H1 (cell line): Measurements from ENCODE around the gene ZNF473. TPM values are rescaled to one million over a fixed set of nuclear protein-coding genes. Genes with fewer than 3 reads are reported as not detected.

Source experiments
- CTCF ChIA-PET: fragments of 300-600 bp; sonication (Branson Sonifier 250); formaldehyde crosslinking; loops from one replicate; lab custom pipeline; 2021; ENCODE audit not compliant: partially characterized antibody; lab: Charles Lee
- POLR2A ChIA-PET: fragments of 300-600 bp; sonication (Branson Sonifier 250); formaldehyde crosslinking; loops from one replicate; lab custom pipeline; 2021; ENCODE audit warnings: inconsistent platforms; ENCODE audit not compliant: partially characterized antibody; lab: Charles Lee
- DNase-seq, 2 experiments: peaks; one replicate each; pipeline versions ENCODE4 v3.0.0 to v3.0.0-alpha.2; 2010 to 2022; ENCODE audit warnings: low spot score in 2 of 2, low read depth in 1 of 2, mixed read lengths in 1 of 2
- FAIRE-seq: peaks from 2 replicates; lab custom pipeline; 2011; peaks lifted over from hg19 to GRCh38; lab: Jason Lieb, UNC
- H2AFZ ChIP-seq: 2 replicates; pipeline ENCODE4 v1.8.1; 2012; ENCODE audit warnings: low read length, inconsistent platforms
- H2AK5ac ChIP-seq: 2 replicates; pipeline ENCODE4 v1.6.1; 2013; ENCODE audit warnings: low read depth, low read length
- H2BK120ac ChIP-seq: replicated peaks from 2 replicates; pipeline ENCODE3; 2013; ENCODE audit warnings: low read depth, low read length, inconsistent platforms
- H2BK12ac ChIP-seq: 2 replicates; pipeline ENCODE4 v1.6.1; 2013; ENCODE audit warnings: low read depth, low read length
- H2BK15ac ChIP-seq: 2 replicates; pipeline ENCODE4 v1.6.1; 2013; ENCODE audit warnings: low read length
- H2BK20ac ChIP-seq: 2 replicates; pipeline ENCODE4 v1.6.1; 2013; ENCODE audit warnings: low read length
- H2BK5ac ChIP-seq: 2 replicates; pipeline ENCODE4 v1.6.1; 2013; ENCODE audit warnings: low read depth, low read length
- H3K14ac ChIP-seq: 2 replicates; pipeline ENCODE4 v1.6.1; 2013; ENCODE audit warnings: inconsistent platforms; ENCODE audit not compliant: insufficient read length
- H3K18ac ChIP-seq: 2 replicates; pipeline ENCODE4 v1.6.1; 2013; ENCODE audit warnings: low read length; ENCODE audit errors: extremely low read depth
- H3K23ac ChIP-seq: 2 replicates; pipeline ENCODE4 v1.6.1; 2013; ENCODE audit warnings: inconsistent platforms; ENCODE audit not compliant: insufficient read length
- H3K23me2 ChIP-seq: 2 replicates; pipeline ENCODE4 v1.6.1; 2013; ENCODE audit warnings: low read depth, low read length
- H3K27ac ChIP-seq: 2 replicates; pipeline ENCODE4 v1.6.1; 2011; ENCODE audit warnings: low read depth, low read length, inconsistent platforms
- H3K27me3 ChIP-seq, 4 experiments: replicated peaks in 1 of 4; 1 replicate in 1 of 4; 2 replicates in 3 of 4; pipeline versions ENCODE4 v1.6.1 to v1.8.1; 2011 to 2013; ENCODE audit warnings: low read length in 3 of 4, mild to moderate bottlenecking in 3 of 4, inconsistent platforms in 2 of 4, mixed read lengths in 2 of 4, moderate library complexity in 1 of 4; ENCODE audit not compliant: control insufficient read depth in 3 of 4, insufficient read depth in 3 of 4; ENCODE audit errors: extremely low read depth in 1 of 4
- H3K36me3 ChIP-seq, 4 experiments: 2 replicates each; pipeline versions ENCODE4 v1.6.1 to v1.8.1; 2011 to 2013; ENCODE audit warnings: mild to moderate bottlenecking in 4 of 4, low read length in 3 of 4, moderate library complexity in 2 of 4, control low read depth in 1 of 4, inconsistent platforms in 1 of 4; ENCODE audit not compliant: insufficient read depth in 4 of 4, control insufficient read depth in 2 of 4
- H3K4ac ChIP-seq: replicated peaks from 2 replicates; pipeline ENCODE3; 2013; ENCODE audit warnings: low read length, low read depth, mixed read lengths, inconsistent platforms; ENCODE audit not compliant: insufficient read length
- H3K4me1 ChIP-seq, 4 experiments: replicated peaks in 1 of 4; 1 replicate in 1 of 4; 2 replicates in 3 of 4; pipeline versions ENCODE4 v1.6.1 to v1.8.1; 2011 to 2013; ENCODE audit warnings: low read length in 3 of 4, inconsistent platforms in 2 of 4, mixed read lengths in 1 of 4; ENCODE audit not compliant: insufficient read depth in 4 of 4, control insufficient read depth in 3 of 4
- H3K4me2 ChIP-seq, 2 experiments: 2 replicates each; pipeline versions ENCODE4 v1.6.1 to v1.8.1; 2011 to 2013; ENCODE audit warnings: low read depth in 2 of 2, low read length in 2 of 2, control low read depth in 1 of 2, inconsistent platforms in 1 of 2, mild to moderate bottlenecking in 1 of 2; ENCODE audit not compliant: insufficient read depth in 1 of 2
- H3K4me3 ChIP-seq, 4 experiments: fragments of 200-600, 300-600 bp in 1 of 4; sonication (generic), shearing (Covaris generic), sonication (Bioruptor Twin) in 1 of 4; 2 replicates each; pipeline versions ENCODE4 v1.5.1 to v1.8.1; 2011 to 2016; ENCODE audit warnings: low read length in 4 of 4, low read depth in 3 of 4, control low read depth in 2 of 4, inconsistent platforms in 2 of 4, mild to moderate bottlenecking in 2 of 4, mixed read lengths in 1 of 4, moderate library complexity in 1 of 4; ENCODE audit not compliant: insufficient read depth in 2 of 4; ENCODE audit errors: extremely low read depth in 1 of 4
- H3K56ac ChIP-seq: replicated peaks from 2 replicates; pipeline ENCODE3; 2013; ENCODE audit warnings: low read depth, mild to moderate bottlenecking, mixed read lengths, low read length, inconsistent platforms; ENCODE audit not compliant: insufficient read length
- H3K79me1 ChIP-seq: 2 replicates; pipeline ENCODE4 v1.6.1; 2013; ENCODE audit warnings: low read depth, low read length, control low read depth
- H3K79me2 ChIP-seq, 2 experiments: 2 replicates each; pipeline versions ENCODE4 v1.6.1 to v1.8.1; 2012 to 2013; ENCODE audit warnings: low read length in 2 of 2, mild to moderate bottlenecking in 2 of 2, inconsistent platforms in 1 of 2; ENCODE audit not compliant: insufficient read depth in 2 of 2, control insufficient read depth in 1 of 2
- H3K9ac ChIP-seq, 4 experiments: replicated peaks in 1 of 4; 1 replicate in 1 of 4; 2 replicates in 3 of 4; pipeline versions ENCODE4 v1.6.1 to v1.8.1; 2011 to 2013; ENCODE audit warnings: low read depth in 3 of 4, low read length in 3 of 4, control low read depth in 2 of 4, mild to moderate bottlenecking in 2 of 4, moderate library complexity in 2 of 4, inconsistent platforms in 1 of 4; ENCODE audit errors: extremely low read depth in 1 of 4
- H3K9me3 ChIP-seq, 2 experiments: 2 replicates each; pipeline versions ENCODE4 v1.6.1 to v1.8.1; 2012 to 2013; ENCODE audit warnings: mild to moderate bottlenecking in 2 of 2, moderate library complexity in 2 of 2, control low read depth in 1 of 2, inconsistent platforms in 1 of 2, low read depth in 1 of 2, low read length in 1 of 2, mixed read lengths in 1 of 2; ENCODE audit not compliant: insufficient read depth in 2 of 2
- H4K20me1 ChIP-seq, 2 experiments: replicated peaks in 1 of 2; 2 replicates each; pipeline versions ENCODE3 to v1.8.1; 2011 to 2013; ENCODE audit warnings: inconsistent platforms in 2 of 2, low read length in 2 of 2, mild to moderate bottlenecking in 1 of 2; ENCODE audit not compliant: insufficient read depth in 2 of 2, control insufficient read depth in 1 of 2
- H4K5ac ChIP-seq: 2 replicates; pipeline ENCODE4 v1.6.1; 2013; ENCODE audit warnings: low read length, low read depth, mixed read lengths, inconsistent platforms; ENCODE audit not compliant: insufficient read length
- H4K8ac ChIP-seq: 2 replicates; pipeline ENCODE4 v1.8.0; 2013; ENCODE audit warnings: mild to moderate bottlenecking, moderate library complexity, low read length, inconsistent platforms; ENCODE audit not compliant: insufficient read depth; ENCODE audit errors: extremely low read depth
- H4K91ac ChIP-seq: replicated peaks from 2 replicates; pipeline ENCODE3; 2013; ENCODE audit warnings: low read length, mixed read lengths, inconsistent platforms; ENCODE audit not compliant: insufficient read length
- WGBS, 2 experiments: shearing (Covaris generic) in 1 of 2; methylation state at CpG; one replicate each; pipeline versions ENCODE4 v1.1.6 to v1.1.7; 2013 to 2015; ENCODE audit warnings: low lambda C conversion rate in 2 of 2, mixed read lengths in 2 of 2, inconsistent platforms in 1 of 2, low coverage in 1 of 2, missing lambda C conversion rate in 1 of 2; ENCODE audit not compliant: insufficient replicate concordance in 2 of 2, insufficient coverage in 1 of 2, insufficient read length in 1 of 2; ENCODE audit errors: extremely low coverage in 1 of 2, missing lambda C conversion rate in 1 of 2; 5-methylcytosine and 5-hydroxymethylcytosine counted together
- polyA plus RNA-seq, 7 experiments: library from polyadenylated mRNA; depleted of rRNA in 3 of 7; stranded (reverse) in 5 of 7; unstranded in 2 of 7; fragments of >200 nt in 5 of 7; fragments of 200-250 nt in 2 of 7; gene quantifications; 1 replicate in 5 of 7; 2 replicates in 1 of 7; 4 replicates in 1 of 7; pipeline versions ENCODE4 v1.2.1 to v1.2.3, GENCODE V29; 2011 to 2013; ENCODE audit warnings: missing spikeins in 2 of 7, mixed read lengths in 2 of 7
- total RNA-seq: library from RNA; stranded (reverse); fragmentation: NEBNext Ultra II Directional; extraction: Animal tissue kit (Norgen Biotek cat#: 25700); gene quantifications from 2 replicates; pipeline ENCODE4 v1.2.1, GENCODE V29; 2021

ZNF473 gene
- total and polyA plus RNA-seq, 2 of the 8 experiments (the other 6 are each of a cell fraction or from before 2014, with no cell fraction given) = 5.2 to 11.7 TPM

DNA sequence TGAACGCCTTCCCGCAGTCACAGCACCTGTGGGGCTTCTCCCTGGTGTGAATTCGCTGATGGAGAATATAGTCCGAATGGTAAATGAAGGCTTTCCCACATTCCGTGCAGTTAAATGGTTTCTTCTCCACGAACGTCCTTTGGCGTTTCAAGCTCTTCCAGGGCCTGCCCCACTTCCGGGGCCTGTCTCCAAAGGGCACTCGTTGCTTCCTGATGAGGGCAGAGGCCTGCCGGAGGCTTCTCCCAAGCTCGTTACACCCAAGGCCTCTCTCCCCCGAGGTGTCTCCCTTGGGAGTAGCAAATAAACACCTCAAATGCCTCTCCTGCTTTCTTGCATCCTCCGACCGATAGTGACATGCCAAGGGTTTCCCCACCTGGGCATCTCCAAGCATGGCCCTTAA, 34.3 kb downstream of the ZNF473 start:
- H2BK12ac ChIP-seq = no peak overlapping the region
- FAIRE-seq = no peak
- H2BK5ac ChIP-seq = no peak overlapping the region
- no peak for DNase-seq
- no peaks in the 10 kb centered on the region for H3K27me3 ChIP-seq
- H4K5ac ChIP-seq = no peak overlapping the region
- no peaks in the 10 kb centered on the region for H4K20me1 ChIP-seq
- H2BK20ac ChIP-seq = no peak overlapping the region
- H3K4me1 ChIP-seq = no peaks in the 10 kb centered on the region
- no peak overlapping the region for H2BK15ac ChIP-seq
- peaks cover 48 to 67% of the 10 kb centered on the region in 2 experiments for H3K9me3 ChIP-seq
- H4K8ac ChIP-seq = no peak overlapping the region
- H3K4me2 ChIP-seq = no peak overlapping the region
- H2BK120ac ChIP-seq = no peak overlapping the region
- no peak overlapping the region for H2AFZ ChIP-seq
- no peak overlapping the region for H3K4me3 ChIP-seq
- no peak overlapping the region for H3K14ac ChIP-seq
- no peaks in the 10 kb centered on the region for H3K36me3 ChIP-seq
- H3K9ac ChIP-seq = no peak overlapping the region
- CTCF ChIA-PET = interaction anchor here (1.6 kb wide), 1 partner anchor 13 kb away, joined by 9 read pairs; no protein-coding TSS in a partner anchor
- no peak overlapping the region for H3K4ac ChIP-seq
- H3K23me2 ChIP-seq = no peaks in the 10 kb centered on the region
- no peak overlapping the region for H3K27ac ChIP-seq
- no peak overlapping the region for H3K56ac ChIP-seq
- H4K91ac ChIP-seq = no peak overlapping the region
- no peaks in the 10 kb centered on the region for H3K79me2 ChIP-seq
- H2AK5ac ChIP-seq = no peak overlapping the region
- H3K23ac ChIP-seq = no peak overlapping the region
- H3K79me1 ChIP-seq = no peaks in the 10 kb centered on the region
- WGBS, 2 experiments = 78% methylated on average over 15 of the region's 15 CpGs; no CpG with 5 or more reads in 1 of the 2 experiments
- H3K18ac ChIP-seq = no peak overlapping the region
- POLR2A ChIA-PET = interaction anchor here (0.8 to 1.1 kb wide), 2 partner anchors 10 to 131 kb away, joined by 3 to 4 read pairs; partner anchors contain the start of genes ATF5 and NUP62
